ENCODE measurements around the gene STXBP3.
"Not testable (repeated sequence)": the region's sequence is repeated elsewhere in the genome, so short reads cannot be mapped to it uniquely, and the experiment has no call there.

The STXBP3 gene

GRCh38 chr1:108780937-108781574, 34.6 kb downstream of the STXBP3 start:
- no peak overlapping the region for H3K9ac ChIP-seq (ENCODE audit: low read length)
- no peaks in the 10 kb centered on the region for H3K4me1 ChIP-seq (ENCODE audit: low read length)
- H4K20me1 ChIP-seq (ENCODE audit: insufficient read depth, low read length) = no peaks in the 10 kb centered on the region
- no peaks in the 10 kb centered on the region for H3K9me3 ChIP-seq (ENCODE audit: insufficient read depth, low read length)
- peaks cover 22% of the 10 kb centered on the region for H3K36me3 ChIP-seq (replicated peaks; ENCODE audit: low read depth, low read length)
- no peak overlapping the region for H3K4me2 ChIP-seq (ENCODE audit: low read length)
- H3K27me3 ChIP-seq (ENCODE audit: low read depth, low read length) = no peaks in the 10 kb centered on the region
- H2AFZ ChIP-seq (ENCODE audit: low read depth, low read length) = no peak overlapping the region
- TF ChIP-seq EZH2phosphoT487 (IDR thresholded peaks at IDR 0.05; ENCODE audit: low read depth) = no peak
- no peak for TF ChIP-seq CTCF (IDR thresholded peaks at IDR 0.05; ENCODE audit: low read depth, low read length)
- H3K27ac ChIP-seq (ENCODE audit: low read length) = no peak overlapping the region
- H3K79me2 ChIP-seq (ENCODE audit: low read length) = no peaks in the 10 kb centered on the region
- H3K4me3 ChIP-seq (ENCODE audit: low read length) = no peak overlapping the region

GRCh38 chr1:108781575-108781944, 35.1 kb downstream of the STXBP3 start:
- not testable (repeated sequence) for H3K9ac ChIP-seq (ENCODE audit: low read length); H3K27me3 ChIP-seq (ENCODE audit: low read depth, low read length); H3K4me2 ChIP-seq (ENCODE audit: low read length); H3K4me3 ChIP-seq (ENCODE audit: low read length); H2AFZ ChIP-seq (ENCODE audit: low read depth, low read length); H3K9me3 ChIP-seq (ENCODE audit: insufficient read depth, low read length); H4K20me1 ChIP-seq (ENCODE audit: insufficient read depth, low read length); H3K27ac ChIP-seq (ENCODE audit: low read length); H3K4me1 ChIP-seq (ENCODE audit: low read length); H3K79me2 ChIP-seq (ENCODE audit: low read length)
- peaks cover 26% of the 10 kb centered on the region for H3K36me3 ChIP-seq (replicated peaks; ENCODE audit: low read depth, low read length)

- Histone ChIP-seq H3K4me3 (ENCODE audit: low read length) (no peak overlapping the region), H3K4me2 (ENCODE audit: low read length) (no peak overlapping the region), H2AFZ (ENCODE audit: low read depth, low read length) (no peak overlapping the region), H3K27ac (ENCODE audit: low read length) (no peak overlapping the region), H3K36me3 (replicated peaks; ENCODE audit: low read depth, low read length) (peaks cover 27% of the 10 kb centered on the region), H3K4me1 (ENCODE audit: low read length) (no peaks in the 10 kb centered on the region), H3K9ac (ENCODE audit: low read length) (no peak overlapping the region), H4K20me1 (ENCODE audit: insufficient read depth, low read length) (no peaks in the 10 kb centered on the region), H3K9me3 (ENCODE audit: insufficient read depth, low read length) (no peaks in the 10 kb centered on the region), H3K27me3 (ENCODE audit: low read depth, low read length) (no peaks in the 10 kb centered on the region), H3K79me2 (ENCODE audit: low read length) (no peaks in the 10 kb centered on the region)
- TF ChIP-seq CTCF (IDR thresholded peaks at IDR 0.05; ENCODE audit: low read depth, low read length) = no peak
These were observed 38.8 kb downstream of the STXBP3 start for GRCh38 chr1:108785264-108785663.

GRCh38 chr1:108785880-108786279, 39.4 kb downstream of the STXBP3 start:
- Histone ChIP-seq H3K4me3 (ENCODE audit: low read length) (no peak overlapping the region), H3K4me1 (ENCODE audit: low read length) (no peaks in the 10 kb centered on the region), H2AFZ (ENCODE audit: low read depth, low read length) (no peak overlapping the region), H4K20me1 (ENCODE audit: insufficient read depth, low read length) (no peaks in the 10 kb centered on the region), H3K79me2 (ENCODE audit: low read length) (no peaks in the 10 kb centered on the region), H3K4me2 (ENCODE audit: low read length) (no peak overlapping the region), H3K27ac (ENCODE audit: low read length) (no peak overlapping the region), H3K36me3 (replicated peaks; ENCODE audit: low read depth, low read length) (peaks cover 27% of the 10 kb centered on the region), H3K27me3 (ENCODE audit: low read depth, low read length) (no peaks in the 10 kb centered on the region), H3K9me3 (ENCODE audit: insufficient read depth, low read length) (no peaks in the 10 kb centered on the region), H3K9ac (ENCODE audit: low read length) (no peak overlapping the region)
- TF ChIP-seq EZH2phosphoT487 (IDR thresholded peaks at IDR 0.05; ENCODE audit: low read depth) (no peak), CTCF (IDR thresholded peaks at IDR 0.05; ENCODE audit: low read depth, low read length) (no peak)

GRCh38 chr1:108791790-108792189, 45.3 kb downstream of the STXBP3 start:
- Histone ChIP-seq H3K27ac (ENCODE audit: low read length) (no peak overlapping the region), H3K4me2 (ENCODE audit: low read length) (no peak overlapping the region), H3K9ac (ENCODE audit: low read length) (no peak overlapping the region), H3K9me3 (ENCODE audit: insufficient read depth, low read length) (peaks cover 4% of the 10 kb centered on the region), H3K4me3 (ENCODE audit: low read length) (no peak overlapping the region), H2AFZ (ENCODE audit: low read depth, low read length) (no peak overlapping the region), H3K4me1 (ENCODE audit: low read length) (no peaks in the 10 kb centered on the region), H3K79me2 (ENCODE audit: low read length) (no peaks in the 10 kb centered on the region), H3K27me3 (ENCODE audit: low read depth, low read length) (no peaks in the 10 kb centered on the region), H3K36me3 (replicated peaks; ENCODE audit: low read depth, low read length) (peaks cover 23% of the 10 kb centered on the region), H4K20me1 (ENCODE audit: insufficient read depth, low read length) (no peaks in the 10 kb centered on the region)
- TF ChIP-seq CTCF (IDR thresholded peaks at IDR 0.05; ENCODE audit: low read depth, low read length) = no peak
- TF ChIP-seq EZH2phosphoT487 (IDR thresholded peaks at IDR 0.05; ENCODE audit: low read depth) = no peak

All from OCI-LY3 (cell line).